Choroid plexus epithelial cell (primary cell): Measurements from ENCODE around the gene SLC22A23.

Source experiments
- DNase-seq: peaks from one replicate; pipeline ENCODE4 v3.0.0-alpha.2; 2010; ENCODE audit warnings: low read depth
- H3K4me3 ChIP-seq: 2 replicates; pipeline ENCODE4 v1.5.1; 2011; ENCODE audit warnings: low read depth, mild to moderate bottlenecking, control low read depth, low read length, moderate library complexity
- TF ChIP-seq, protein P1 (sequence below): conservative IDR thresholded peaks from 2 replicates; pipeline ENCODE4 v1.5.1; 2011; ENCODE audit warnings: low read depth, mild to moderate bottlenecking, control low read depth, inconsistent platforms, low read length, moderate library complexity

The SLC22A23 gene

DNA sequence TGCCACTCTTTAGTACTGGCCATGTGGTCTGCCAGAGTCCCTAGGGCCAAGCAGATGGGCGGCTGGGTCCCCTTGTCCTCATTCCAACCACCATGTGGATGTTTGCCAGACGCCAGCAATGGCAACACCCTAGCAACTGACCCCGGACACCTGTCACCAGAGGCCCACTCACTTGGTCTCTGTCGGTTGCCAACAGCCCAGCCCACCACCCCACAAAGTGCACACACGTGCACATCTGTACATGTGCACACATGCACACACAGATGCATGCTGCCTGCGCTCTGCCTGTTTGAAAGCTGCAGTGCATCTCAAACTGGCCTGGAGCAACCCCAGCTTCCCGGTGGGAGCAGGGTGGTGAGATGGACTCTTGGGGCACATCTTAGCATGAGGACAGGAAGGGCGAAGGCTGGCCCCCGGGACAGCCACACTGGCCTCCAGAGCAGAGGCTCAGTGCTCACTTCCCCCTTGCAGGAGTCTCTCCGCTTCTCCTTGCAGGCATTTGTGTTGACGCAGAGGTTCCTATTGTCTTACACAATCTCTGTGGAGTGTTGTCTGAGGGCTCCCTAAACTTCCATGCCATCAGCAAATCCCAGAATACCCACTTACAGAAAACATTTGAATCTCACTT is 144.1 kb downstream of the SLC22A23 start:
- TF ChIP-seq, protein P1, sequence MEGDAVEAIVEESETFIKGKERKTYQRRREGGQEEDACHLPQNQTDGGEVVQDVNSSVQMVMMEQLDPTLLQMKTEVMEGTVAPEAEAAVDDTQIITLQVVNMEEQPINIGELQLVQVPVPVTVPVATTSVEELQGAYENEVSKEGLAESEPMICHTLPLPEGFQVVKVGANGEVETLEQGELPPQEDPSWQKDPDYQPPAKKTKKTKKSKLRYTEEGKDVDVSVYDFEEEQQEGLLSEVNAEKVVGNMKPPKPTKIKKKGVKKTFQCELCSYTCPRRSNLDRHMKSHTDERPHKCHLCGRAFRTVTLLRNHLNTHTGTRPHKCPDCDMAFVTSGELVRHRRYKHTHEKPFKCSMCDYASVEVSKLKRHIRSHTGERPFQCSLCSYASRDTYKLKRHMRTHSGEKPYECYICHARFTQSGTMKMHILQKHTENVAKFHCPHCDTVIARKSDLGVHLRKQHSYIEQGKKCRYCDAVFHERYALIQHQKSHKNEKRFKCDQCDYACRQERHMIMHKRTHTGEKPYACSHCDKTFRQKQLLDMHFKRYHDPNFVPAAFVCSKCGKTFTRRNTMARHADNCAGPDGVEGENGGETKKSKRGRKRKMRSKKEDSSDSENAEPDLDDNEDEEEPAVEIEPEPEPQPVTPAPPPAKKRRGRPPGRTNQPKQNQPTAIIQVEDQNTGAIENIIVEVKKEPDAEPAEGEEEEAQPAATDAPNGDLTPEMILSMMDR, result no peak
- no peak overlapping the region for H3K4me3 ChIP-seq
- no peak for DNase-seq

DNA sequence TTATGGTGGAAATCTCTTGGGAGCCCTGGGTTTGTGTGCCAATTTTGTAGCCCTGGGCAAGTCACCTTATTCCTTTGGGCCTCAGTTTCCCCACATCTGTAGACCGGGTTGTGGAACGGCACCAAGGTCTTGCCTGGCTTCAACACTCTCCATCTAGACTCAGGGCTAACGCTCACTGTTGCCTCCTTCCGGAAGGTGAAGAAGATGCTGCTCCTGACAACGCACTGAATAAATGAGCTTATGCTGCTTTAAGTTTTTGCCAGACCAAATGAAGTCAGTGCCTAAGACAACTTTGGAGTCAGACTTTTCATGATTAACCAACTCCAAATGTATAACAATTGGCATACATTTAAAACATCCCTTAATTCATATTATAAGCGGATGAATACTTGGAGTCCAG is 145.0 kb downstream of the SLC22A23 start:
- H3K4me3 ChIP-seq, result no peak overlapping the region
- no peak for DNase-seq
- TF ChIP-seq, protein P1, result no peak

- no peak for DNase-seq
- TF ChIP-seq, protein P1, result no peak
- no peak overlapping the region for H3K4me3 ChIP-seq
Measured at GRCh38 chr6:3310703-3311102, 146.1 kb downstream of the SLC22A23 start.

GRCh38 chr6:3310051-3310448 is 146.8 kb downstream of the SLC22A23 start:
- TF ChIP-seq, protein P1, result no peak
- no peak overlapping the region for H3K4me3 ChIP-seq

DNA sequence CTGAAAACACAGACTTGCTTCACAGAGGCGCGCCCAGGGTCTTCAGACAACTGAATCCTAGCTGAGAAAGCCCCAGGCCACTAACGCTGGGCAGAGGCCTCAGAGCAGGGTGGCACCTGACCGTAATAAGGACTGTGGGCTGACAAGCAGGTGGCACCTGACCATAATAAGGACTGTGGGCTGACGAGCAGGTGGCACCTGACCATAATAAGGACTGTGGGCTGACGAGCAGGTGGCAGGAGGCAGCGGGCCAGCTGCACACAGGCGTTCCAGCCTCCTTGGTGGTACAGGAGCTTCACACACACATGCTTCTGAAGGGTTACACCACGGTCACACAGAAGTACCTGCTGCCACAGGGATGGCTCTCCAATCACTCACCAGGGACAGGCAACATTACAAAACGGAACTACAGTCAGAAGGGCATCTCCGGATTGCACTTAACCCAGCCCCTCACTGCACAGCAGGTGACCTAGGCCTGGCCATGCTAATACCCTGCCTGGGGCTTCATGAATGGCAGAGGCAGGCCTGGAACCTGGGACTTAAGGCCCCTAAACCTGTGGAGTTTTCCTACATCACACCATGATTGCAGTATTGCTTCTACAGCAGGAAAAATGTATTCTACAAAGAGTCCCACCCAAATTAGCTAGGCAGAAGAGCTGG is 147.3 kb downstream of the SLC22A23 start:
- H3K4me3 ChIP-seq, result no peak overlapping the region
- DNase-seq, result no peak
- TF ChIP-seq, protein P1, result no peak

More at GRCh38 chr6:3310051-3310448, 146.8 kb downstream of the SLC22A23 start:
- no peak for DNase-seq

DNA sequence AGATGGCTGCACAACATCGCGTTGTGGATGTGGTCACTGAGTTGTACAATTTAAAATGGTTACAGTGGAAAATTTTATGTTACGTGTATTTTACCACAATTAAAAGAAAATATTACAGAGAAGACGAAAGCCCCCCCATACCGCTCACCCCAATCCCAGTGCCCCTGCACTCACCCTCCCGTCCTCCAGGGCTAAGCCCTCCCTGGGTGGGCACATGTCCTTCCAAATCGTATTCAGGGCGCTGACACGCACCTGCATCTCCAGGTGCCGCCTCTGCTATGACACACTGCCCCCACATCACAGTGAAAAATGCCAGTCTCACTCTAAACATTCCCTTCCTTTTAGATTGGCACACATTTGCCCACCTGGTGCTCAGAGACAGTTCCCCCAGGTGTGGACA is 148.7 kb downstream of the SLC22A23 start:
- DNase-seq, result no peak
- TF ChIP-seq, protein P1, result no peak
- H3K4me3 ChIP-seq, result no peak overlapping the region

GRCh38 chr6:3307436-3307835 is 149.4 kb downstream of the SLC22A23 start:
- TF ChIP-seq, protein P1, result no peak
- H3K4me3 ChIP-seq, result no peak overlapping the region
- no peak for DNase-seq
